H9 (cell line): ENCODE data around the gene ERF. TPM values are rescaled to one million over a fixed set of nuclear protein-coding genes. Genes with fewer than 3 reads are reported as not detected.

Experiments
- DNase-seq: peaks from one replicate; pipeline ENCODE4 v3.0.0-alpha.2; 2017
- H2AFZ ChIP-seq: one replicate; pipeline ENCODE4 v1.6.1; 2013; ENCODE audit warnings: mild to moderate bottlenecking, low read length, control low read depth, moderate library complexity
- H2AK5ac ChIP-seq: 2 replicates; pipeline ENCODE4 v1.6.1; 2013; ENCODE audit warnings: low read length, control low read depth, mixed read lengths; ENCODE audit not compliant: insufficient read length
- H2BK120ac ChIP-seq: one replicate; pipeline ENCODE4 v1.6.1; 2013; ENCODE audit warnings: low read depth, mild to moderate bottlenecking, low read length, control low read depth, inconsistent platforms; ENCODE audit not compliant: poor library complexity, severe bottlenecking
- H2BK12ac ChIP-seq: 2 replicates; pipeline ENCODE4 v1.6.1; 2013; ENCODE audit warnings: low read length, control low read depth, mixed read lengths, low read depth; ENCODE audit not compliant: insufficient read length
- H2BK15ac ChIP-seq: 2 replicates; pipeline ENCODE4 v1.6.1; 2013; ENCODE audit warnings: low read depth, low read length, control low read depth
- H2BK20ac ChIP-seq: one replicate; pipeline ENCODE4 v1.6.1; 2013; ENCODE audit warnings: low read depth, mild to moderate bottlenecking, low read length, control low read depth, inconsistent platforms; ENCODE audit not compliant: poor library complexity, severe bottlenecking
- H2BK5ac ChIP-seq: 2 replicates; pipeline ENCODE4 v1.6.1; 2013; ENCODE audit warnings: low read length, control low read depth, mixed read lengths; ENCODE audit not compliant: insufficient read length
- H3K14ac ChIP-seq: 2 replicates; pipeline ENCODE4 v1.6.1; 2013; ENCODE audit warnings: low read length, control low read depth; ENCODE audit not compliant: insufficient read depth
- H3K18ac ChIP-seq: 2 replicates; pipeline ENCODE4 v1.6.1; 2013; ENCODE audit warnings: low read depth, mild to moderate bottlenecking, mixed read lengths, low read length, control low read depth; ENCODE audit not compliant: insufficient read length
- H3K23ac ChIP-seq: 2 replicates; pipeline ENCODE4 v1.6.1; 2013; ENCODE audit warnings: low read length, control low read depth, mixed read lengths, low read depth; ENCODE audit not compliant: insufficient read length
- H3K23me2 ChIP-seq: 2 replicates; pipeline ENCODE4 v1.6.1; 2013; ENCODE audit warnings: low read depth, mild to moderate bottlenecking, mixed read lengths, low read length, control low read depth; ENCODE audit not compliant: insufficient read length, poor library complexity, severe bottlenecking
- H3K27ac ChIP-seq: 2 replicates; pipeline ENCODE4 v1.5.1; 2013; ENCODE audit warnings: low read length, control low read depth, mixed read lengths, low read depth; ENCODE audit not compliant: insufficient read length
- H3K27me3 ChIP-seq: 2 replicates; pipeline ENCODE4 v1.6.1; 2013; ENCODE audit warnings: low read length, control low read depth, inconsistent platforms; ENCODE audit not compliant: insufficient read depth
- H3K4ac ChIP-seq: 2 replicates; pipeline ENCODE4 v1.6.1; 2013; ENCODE audit warnings: low read depth, mild to moderate bottlenecking, control low read depth, inconsistent platforms, low read length, moderate library complexity
- H3K4me1 ChIP-seq: 2 replicates; pipeline ENCODE4 v1.6.1; 2013; ENCODE audit warnings: low read length, control low read depth, inconsistent platforms; ENCODE audit not compliant: insufficient read depth
- H3K4me2 ChIP-seq: 2 replicates; pipeline ENCODE4 v1.6.1; 2013; ENCODE audit warnings: low read length, control low read depth, mixed read lengths; ENCODE audit not compliant: insufficient read length, insufficient read depth
- H3K56ac ChIP-seq: 2 replicates; pipeline ENCODE4 v1.6.1; 2013; ENCODE audit warnings: low read depth, mild to moderate bottlenecking, mixed read lengths, low read length, control low read depth; ENCODE audit not compliant: insufficient read length
- H3K79me1 ChIP-seq: 2 replicates; pipeline ENCODE4 v1.6.1; 2013; ENCODE audit warnings: low read depth, mild to moderate bottlenecking, moderate library complexity, low read length, control low read depth, inconsistent platforms; ENCODE audit not compliant: insufficient read depth, poor library complexity, severe bottlenecking
- H3K79me2 ChIP-seq: 2 replicates; pipeline ENCODE4 v1.6.1; 2013; ENCODE audit warnings: low read length, control low read depth, inconsistent platforms; ENCODE audit not compliant: insufficient read depth
- H3K9ac ChIP-seq: 2 replicates; pipeline ENCODE4 v1.6.1; 2013; ENCODE audit warnings: low read length, control low read depth, mixed read lengths; ENCODE audit not compliant: insufficient read length; ENCODE audit errors: extremely low read depth
- H3K9me3 ChIP-seq: one replicate; pipeline ENCODE4 v1.6.1; 2013; ENCODE audit warnings: low read depth, low read length, inconsistent platforms; ENCODE audit not compliant: control insufficient read depth
- H3T11ph ChIP-seq: one replicate; pipeline ENCODE4 v1.6.1; 2013; ENCODE audit warnings: mild to moderate bottlenecking, low read length, control low read depth, inconsistent platforms
- H4K20me1 ChIP-seq: one replicate; pipeline ENCODE4 v1.6.1; 2013; ENCODE audit not compliant: control insufficient read depth, insufficient read length, insufficient read depth
- H4K5ac ChIP-seq: 2 replicates; pipeline ENCODE4 v1.6.1; 2013; ENCODE audit warnings: low read depth, mild to moderate bottlenecking, mixed read lengths, low read length, control low read depth; ENCODE audit not compliant: insufficient read length
- H4K8ac ChIP-seq: replicated peaks from 2 replicates; pipeline ENCODE4 v1.6.1; 2013; ENCODE audit warnings: low read length, control low read depth, mixed read lengths, low read depth; ENCODE audit not compliant: insufficient read length
- H4K91ac ChIP-seq: 2 replicates; pipeline ENCODE4 v1.6.1; 2013; ENCODE audit warnings: low read depth, mild to moderate bottlenecking, moderate library complexity, mixed read lengths, low read length, control low read depth; ENCODE audit not compliant: insufficient read length
- H3K27ac Mint-ChIP-seq, 3 experiments: 2 replicates in 2 of 3; 3 replicates in 1 of 3; pipeline ENCODE4 v1.8.0; 2020 to 2021; ENCODE audit warnings: mixed read lengths in 3 of 3, mild to moderate bottlenecking in 1 of 3, moderate library complexity in 1 of 3
- H3K27me3 Mint-ChIP-seq: 2 replicates; pipeline ENCODE4 v1.8.0; 2021; ENCODE audit warnings: low read depth, mild to moderate bottlenecking, moderate library complexity, mixed read lengths
- H3K36me3 Mint-ChIP-seq, 3 experiments: 2 replicates in 2 of 3; 3 replicates in 1 of 3; pipeline ENCODE4 v1.8.0; 2020 to 2021; ENCODE audit warnings: low read depth in 3 of 3, mixed read lengths in 3 of 3; ENCODE audit not compliant: insufficient read depth in 1 of 3
- H3K4me1 Mint-ChIP-seq, 2 experiments: 2 replicates each; pipeline ENCODE4 v1.8.0; 2020; ENCODE audit warnings: mixed read lengths in 2 of 2
- H3K4me3 Mint-ChIP-seq, 2 experiments: 2 replicates in 1 of 2; 3 replicates in 1 of 2; pipeline ENCODE4 v1.8.0; 2020 to 2021; ENCODE audit warnings: mild to moderate bottlenecking in 2 of 2, mixed read lengths in 2 of 2, moderate library complexity in 1 of 2
- H3K9me3 Mint-ChIP-seq, 2 experiments: 2 replicates in 1 of 2; 3 replicates in 1 of 2; pipeline ENCODE4 v1.8.0; 2020; ENCODE audit warnings: mild to moderate bottlenecking in 2 of 2, mixed read lengths in 2 of 2, moderate library complexity in 1 of 2
- WGBS: extraction: QIAGEN DNeasy Blood & Tissue Kit; methylation state at CpG from one replicate; pipeline ENCODE4 v1.1.7; 2013; ENCODE audit warnings: missing lambda C conversion rate, low lambda C conversion rate, mixed read lengths; ENCODE audit not compliant: insufficient read length; ENCODE audit errors: extremely low coverage; 5-methylcytosine and 5-hydroxymethylcytosine counted together
- total RNA-seq: library from RNA; stranded (reverse); gene quantifications from 2 replicates; pipeline ENCODE4 v1.2.1, GENCODE V29; 2021
- TF ChIP-seq, protein P1 (sequence below): fragments of 200-600 bp; sonication (generic); conservative IDR thresholded peaks from 3 replicates; pipeline ENCODE4 v1.8.0; 2021; ENCODE audit warnings: antibody characterized with exemption, mild to moderate bottlenecking

Gene ERF
- total RNA-seq, 1 experiment from 2014 or later = 126 TPM

- no peaks in the 10 kb centered on the region for H3K9me3 Mint-ChIP-seq
- no peak overlapping the region for H3K18ac ChIP-seq
Observed at GRCh38 chr19:42239544-42240220, 15.2 kb downstream of the ERF start.

More at GRCh38 chr19:42239544-42240220, 15.2 kb downstream of the ERF start:
- no CpG with 5 or more reads among the region's 10 CpGs for whole genome bisulfite sequencing
- no peak overlapping the region for H2BK5ac ChIP-seq
- no peak overlapping the region for H3K4ac ChIP-seq
- H2AFZ ChIP-seq = no peak overlapping the region
- no peak for DNase-seq
- no peak overlapping the region for H3K23ac ChIP-seq
- Mint-ChIP-seq H3K27ac (no peak overlapping the region), H3K36me3 (peaks cover 22 to 41% (median 40%) of the 10 kb centered on the region in 3 experiments), H3K4me3 (peak overlapping the region in 1 of 2 experiments; percentile 63; a peak in 2 of 5 replicates), H3K27me3 (no peaks in the 10 kb centered on the region; the same call in 1 of the 2 replicates), H3K4me1 (peaks cover 8 to 16% of the 10 kb centered on the region in 2 experiments)
- H2BK15ac ChIP-seq = no peak overlapping the region
- no peaks in the 10 kb centered on the region for H3K9me3 ChIP-seq
- H4K91ac ChIP-seq = no peak overlapping the region
- H2BK12ac ChIP-seq = no peak overlapping the region
- no peak overlapping the region for H3K9ac ChIP-seq
- no peak overlapping the region for H4K8ac ChIP-seq
- H2BK20ac ChIP-seq = no peak overlapping the region
- no peaks in the 10 kb centered on the region for H3K4me1 ChIP-seq
- no peaks in the 10 kb centered on the region for H4K20me1 ChIP-seq
- TF ChIP-seq, protein P1, sequence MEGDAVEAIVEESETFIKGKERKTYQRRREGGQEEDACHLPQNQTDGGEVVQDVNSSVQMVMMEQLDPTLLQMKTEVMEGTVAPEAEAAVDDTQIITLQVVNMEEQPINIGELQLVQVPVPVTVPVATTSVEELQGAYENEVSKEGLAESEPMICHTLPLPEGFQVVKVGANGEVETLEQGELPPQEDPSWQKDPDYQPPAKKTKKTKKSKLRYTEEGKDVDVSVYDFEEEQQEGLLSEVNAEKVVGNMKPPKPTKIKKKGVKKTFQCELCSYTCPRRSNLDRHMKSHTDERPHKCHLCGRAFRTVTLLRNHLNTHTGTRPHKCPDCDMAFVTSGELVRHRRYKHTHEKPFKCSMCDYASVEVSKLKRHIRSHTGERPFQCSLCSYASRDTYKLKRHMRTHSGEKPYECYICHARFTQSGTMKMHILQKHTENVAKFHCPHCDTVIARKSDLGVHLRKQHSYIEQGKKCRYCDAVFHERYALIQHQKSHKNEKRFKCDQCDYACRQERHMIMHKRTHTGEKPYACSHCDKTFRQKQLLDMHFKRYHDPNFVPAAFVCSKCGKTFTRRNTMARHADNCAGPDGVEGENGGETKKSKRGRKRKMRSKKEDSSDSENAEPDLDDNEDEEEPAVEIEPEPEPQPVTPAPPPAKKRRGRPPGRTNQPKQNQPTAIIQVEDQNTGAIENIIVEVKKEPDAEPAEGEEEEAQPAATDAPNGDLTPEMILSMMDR = no peak
- no peak overlapping the region for H3K4me2 ChIP-seq
- H3T11ph ChIP-seq = no peak overlapping the region
- no peaks in the 10 kb centered on the region for H3K27me3 ChIP-seq
- H3K79me2 ChIP-seq = no peaks in the 10 kb centered on the region; the same call in 1 of the 2 replicates
- H3K27ac ChIP-seq = no peak overlapping the region
- no peak overlapping the region for H4K5ac ChIP-seq
- no peak overlapping the region for H3K14ac ChIP-seq
- peaks cover 4% of the 10 kb centered on the region for H3K23me2 ChIP-seq
- no peak overlapping the region for H3K56ac ChIP-seq
- no peak overlapping the region for H2BK120ac ChIP-seq
- H2AK5ac ChIP-seq = no peak overlapping the region
- no peaks in the 10 kb centered on the region for H3K79me1 ChIP-seq
